Umbilical cord (tissue), 2 donors: ENCODE data around the gene EMP1. TPM values are rescaled to one million over a fixed set of nuclear protein-coding genes. Genes with fewer than 3 reads are reported as not detected.
A peak's percentile ranks its signal among the peaks of the same experiment; 100 is the strongest.

Source experiments
- DNase-seq: peaks from one replicate; pipeline ENCODE4 v3.0.0-alpha.2; 2015; ENCODE audit warnings: low spot score
- total RNA-seq: library from RNA; depleted of rRNA; stranded (reverse); fragments of >200 nt; gene quantifications from one replicate; pipeline ENCODE4 v1.2.3, GENCODE V29; 2014; ENCODE audit warnings: low replicate concordance; ENCODE audit not compliant: insufficient read depth

The EMP1 gene
- total RNA-seq, 1 donor from 2014 or later = 81.6 TPM

DNA sequence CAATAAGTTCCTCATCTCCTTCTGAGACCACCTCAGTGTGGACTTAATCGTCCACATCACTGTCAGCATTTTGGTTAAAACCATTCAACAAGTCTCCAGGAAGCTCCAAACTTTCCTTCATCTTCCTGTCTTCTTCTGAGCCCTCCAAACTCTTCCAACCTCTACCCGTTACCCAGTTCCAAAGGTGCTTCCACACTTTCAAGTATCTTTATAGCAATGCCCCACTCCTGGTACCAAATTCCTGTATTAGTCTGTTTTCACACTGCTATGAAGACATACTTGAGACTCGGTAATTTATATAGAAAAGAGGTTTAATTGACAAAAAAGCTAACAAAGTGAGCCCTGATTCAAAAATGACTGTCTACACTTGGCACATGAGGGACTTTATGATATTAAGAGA, 22.8 kb downstream of the EMP1 start:
- no peak for DNase-seq

GRCh38 chr12:13220838-13221237, 24.3 kb downstream of the EMP1 start:
- no peak for DNase-seq

DNA sequence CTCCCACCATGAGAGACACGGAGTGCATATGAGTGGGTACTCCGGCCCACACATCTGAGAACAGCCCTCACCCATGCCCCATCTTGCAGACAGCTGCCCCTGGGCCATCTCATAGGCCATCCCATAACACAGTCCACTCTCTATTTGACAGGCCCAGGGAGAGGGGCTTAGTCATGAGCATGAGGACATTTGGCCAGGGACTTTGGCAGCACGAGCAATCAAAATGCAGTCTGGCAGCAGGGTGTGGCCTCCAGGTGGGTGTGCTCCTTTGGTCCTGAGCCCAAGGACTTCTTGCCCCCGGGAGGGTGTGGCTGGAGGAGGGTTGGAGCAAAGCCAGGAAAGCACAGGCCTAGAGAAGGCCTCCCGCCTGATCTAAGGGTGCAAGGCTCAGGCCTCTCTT, 25.6 kb downstream of the EMP1 start:
- DNase-seq = no peak

GRCh38 chr12:13223179-13223804, 26.8 kb downstream of the EMP1 start:
- no peak for DNase-seq

DNA sequence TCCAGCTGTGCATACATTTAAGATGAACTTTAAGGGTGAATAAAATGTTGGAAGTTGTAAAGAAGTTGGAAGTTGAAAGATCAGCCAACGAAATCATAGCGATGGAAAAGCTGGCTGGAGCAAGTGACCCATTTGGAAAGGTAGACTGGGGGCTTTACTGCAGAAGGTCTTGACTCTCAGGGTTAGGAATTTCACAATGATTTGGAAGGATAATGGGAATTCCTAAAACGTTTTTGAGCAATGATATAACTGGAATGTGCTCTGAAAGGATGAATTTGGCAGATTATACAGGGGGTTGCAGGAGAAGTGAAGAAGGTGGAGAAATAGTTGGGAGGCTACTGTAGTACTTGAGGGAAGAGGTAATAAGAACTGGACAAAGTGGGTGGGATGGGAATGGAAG, 27.4 kb downstream of the EMP1 start:
- DNase-seq = no peak

DNA sequence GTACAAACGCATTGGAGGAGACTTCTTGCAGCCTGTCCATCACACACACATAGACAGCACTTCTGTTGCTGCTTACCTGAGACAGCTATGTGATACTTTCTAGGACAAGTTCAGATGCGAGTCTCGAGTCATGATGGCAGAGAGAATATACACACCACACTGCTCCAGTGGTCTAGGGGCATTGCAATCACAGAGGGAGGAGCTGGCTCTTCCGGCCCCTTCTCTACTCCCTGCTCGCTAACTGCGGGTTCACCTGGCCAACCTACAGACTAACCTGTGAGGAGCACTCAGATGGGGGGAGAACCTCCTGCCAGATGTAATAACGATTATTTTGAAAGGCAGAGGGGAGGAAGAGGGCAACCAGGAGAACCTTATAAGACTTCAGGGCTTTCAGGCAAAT, 30.7 kb downstream of the EMP1 start:
- DNase-seq = no peak

DNA sequence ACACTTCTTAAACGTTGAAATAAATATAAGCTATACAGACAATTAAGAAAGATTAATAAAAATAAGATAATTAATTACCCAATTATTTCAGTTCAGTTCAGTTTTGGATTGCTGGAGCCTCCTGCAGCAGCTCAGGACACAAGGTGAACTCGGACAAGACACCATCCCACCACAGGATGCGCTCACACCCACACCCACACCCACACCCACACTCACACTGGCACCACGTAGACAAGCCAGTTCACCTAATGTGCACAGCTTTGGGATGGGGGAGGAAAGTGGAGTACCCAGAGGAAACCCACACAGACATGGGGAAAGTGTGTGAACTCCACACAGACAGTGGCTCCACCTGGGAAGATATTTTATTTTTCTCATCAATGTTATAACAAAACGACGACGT, 32.1 kb downstream of the EMP1 start:
- no peak for DNase-seq

- DNase-seq = no peak
Measured at GRCh38 chr12:13229504-13229903, 33.0 kb downstream of the EMP1 start.

GRCh38 chr12:13230500-13230899, 34.0 kb downstream of the EMP1 start:
- no peak for DNase-seq

- peak; percentile 46 for DNase-seq
Measured at GRCh38 chr12:13233830-13234641, 37.5 kb downstream of the EMP1 start.

DNA sequence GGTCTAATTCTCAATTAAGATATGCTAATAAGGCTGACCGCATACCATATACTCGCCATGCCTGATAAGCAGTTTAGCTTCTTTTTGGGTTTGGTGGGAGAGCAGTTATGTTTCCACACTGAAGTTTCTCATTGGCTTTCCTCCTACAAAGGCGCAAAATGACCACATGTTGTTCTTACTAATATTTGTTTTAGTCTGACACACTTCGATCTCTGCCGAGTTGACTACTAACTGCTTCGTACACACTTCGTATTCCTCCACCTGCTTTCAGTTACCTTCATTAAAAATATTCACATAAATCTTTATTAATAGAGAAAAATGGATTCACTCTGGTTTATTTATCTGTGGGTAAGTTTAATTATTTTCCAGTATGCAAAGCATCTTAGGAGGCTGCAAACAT, 41.7 kb downstream of the EMP1 start:
- DNase-seq = no peak

- DNase-seq = no peak
Measured at GRCh38 chr12:13241833-13242488, 45.4 kb downstream of the EMP1 start.

DNA sequence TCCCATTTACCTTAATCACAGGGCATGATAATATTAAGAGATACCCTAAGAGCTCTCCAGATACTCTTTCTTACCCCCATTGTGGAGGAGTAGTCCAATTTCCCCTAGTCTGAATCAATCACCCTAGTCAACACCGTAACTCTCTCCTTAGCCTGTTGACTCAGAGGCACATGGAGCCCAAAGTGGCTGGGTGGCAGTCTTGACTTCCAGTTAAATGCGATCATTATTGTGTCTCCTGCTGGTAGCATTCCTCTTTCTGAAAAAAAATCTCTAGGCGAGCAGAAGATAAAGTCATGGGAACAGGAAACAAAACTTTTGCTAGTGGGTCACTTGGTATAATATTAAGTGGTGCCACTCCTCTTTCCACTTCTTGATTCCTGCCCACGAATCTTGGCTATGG, 46.4 kb downstream of the EMP1 start:
- no peak for DNase-seq

DNA sequence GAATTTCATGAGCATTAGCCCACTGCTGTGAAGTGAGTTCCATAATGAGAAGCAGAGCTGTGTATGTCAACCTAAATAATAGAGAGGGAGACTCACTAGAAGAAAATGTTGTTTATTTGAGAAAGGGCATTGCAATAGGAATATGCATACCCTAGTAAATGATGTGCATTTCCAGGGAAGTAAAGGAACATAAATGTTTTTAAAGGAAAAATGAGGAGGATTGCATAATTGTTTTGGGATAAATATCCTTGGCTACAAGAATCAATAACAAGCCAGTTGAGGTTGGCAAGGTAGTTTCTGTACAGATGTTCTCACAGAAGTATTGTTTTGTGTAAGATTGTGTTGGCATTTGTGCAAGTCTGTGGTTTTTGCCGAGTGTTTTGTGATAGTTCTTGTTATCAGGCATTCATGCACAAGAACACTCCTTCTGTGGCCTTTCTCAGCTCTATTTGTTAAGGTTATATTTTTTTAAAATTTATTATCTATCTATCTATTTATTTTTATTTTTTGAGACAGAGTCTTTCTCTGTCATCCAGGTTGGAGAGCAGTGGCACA, 47.1 kb downstream of the EMP1 start:
- DNase-seq = no peak

- no peak for DNase-seq
Measured at GRCh38 chr12:13247596-13247995, 51.1 kb downstream of the EMP1 start.

DNA sequence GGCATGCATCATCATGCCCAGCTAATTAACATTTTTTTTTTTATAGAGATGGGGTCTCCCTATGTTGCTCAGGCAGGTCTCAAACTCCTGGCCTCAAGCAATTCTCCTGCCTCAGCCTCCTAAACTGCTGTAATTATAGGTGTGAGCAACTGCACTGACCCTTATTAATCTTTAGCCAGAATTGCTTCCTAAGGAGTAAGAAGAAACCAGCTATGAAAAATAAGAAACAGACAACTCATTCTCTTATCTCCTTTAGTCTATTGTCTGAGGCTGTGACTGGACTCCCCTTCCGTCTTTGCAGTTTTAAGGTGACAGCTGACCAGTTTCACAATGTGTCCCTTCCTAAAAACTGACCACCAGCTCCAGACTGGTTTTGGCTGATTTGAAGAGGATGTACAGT, 52.4 kb downstream of the EMP1 start:
- DNase-seq = no peak

DNA sequence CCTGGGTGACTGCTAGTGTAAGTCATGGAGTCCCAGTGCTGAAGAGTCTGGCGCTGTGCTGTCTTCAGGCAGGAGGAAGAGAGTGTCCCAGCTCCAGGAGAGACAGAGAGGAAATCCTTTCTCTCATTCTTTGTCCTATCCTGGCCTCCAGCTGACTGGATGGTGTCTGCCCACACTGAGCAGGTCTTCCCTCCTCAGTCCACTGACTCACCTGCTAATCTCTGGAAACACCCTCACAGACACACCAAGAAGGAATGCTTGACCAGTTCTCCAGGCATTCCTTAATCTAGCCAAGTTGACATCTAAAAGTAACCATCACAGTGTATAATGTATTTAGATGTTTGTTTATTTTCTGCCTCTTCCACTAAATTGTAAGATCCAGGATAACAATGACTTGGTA, 53.9 kb downstream of the EMP1 start:
- no peak for DNase-seq

DNA sequence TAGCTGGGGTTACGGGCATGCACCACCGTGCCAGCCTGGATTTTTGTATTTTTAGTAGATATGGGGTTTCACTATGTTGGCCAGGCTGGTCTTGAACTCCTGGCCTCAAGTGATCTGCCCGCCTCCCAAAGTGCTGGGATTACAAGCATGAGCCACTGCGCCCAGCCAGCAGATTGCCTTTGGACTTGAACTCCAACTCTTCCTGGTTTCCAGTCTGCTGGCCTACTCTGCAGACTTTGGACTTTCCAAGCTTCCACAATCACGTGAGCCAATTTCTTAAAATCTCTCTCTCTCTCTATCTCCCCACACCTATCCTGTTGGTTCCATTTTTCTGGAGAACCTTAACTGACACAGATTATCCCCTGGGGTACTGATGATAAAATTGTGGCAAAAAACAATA, 55.0 kb downstream of the EMP1 start:
- DNase-seq = no peak

DNA sequence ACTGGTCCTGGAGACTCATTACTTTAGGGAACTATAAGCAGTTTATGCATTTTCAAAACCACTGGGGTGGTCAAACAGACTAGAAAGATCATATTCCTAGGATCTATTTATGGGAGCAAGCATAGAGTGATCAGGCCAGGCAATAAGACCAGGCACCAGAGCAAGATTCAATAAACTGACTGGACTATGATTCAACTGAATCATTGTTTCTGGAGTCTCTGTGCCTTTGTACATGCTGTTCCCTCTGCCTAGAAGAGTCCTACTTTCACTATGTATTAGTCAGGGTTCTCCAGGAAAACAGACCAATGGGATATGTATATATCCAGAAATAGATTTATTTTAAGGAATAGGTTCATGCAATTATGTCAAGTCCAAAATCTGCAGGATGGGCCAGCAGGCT, 55.5 kb downstream of the EMP1 start:
- DNase-seq = no peak

GRCh38 chr12:13252616-13253015, 56.1 kb downstream of the EMP1 start:
- DNase-seq = no peak

- no peak for DNase-seq
Measured at GRCh38 chr12:13253966-13254760, 57.6 kb downstream of the EMP1 start.
